Esophagus muscularis mucosa (tissue), 4 donors: ENCODE measurements around the gene BCR. TPM values are rescaled to one million over a fixed set of nuclear protein-coding genes. Genes with fewer than 3 reads are reported as not detected.

Source experiments
- DNase-seq: peaks from one replicate; pipeline ENCODE4 v3.0.0-alpha.2; 2017; ENCODE audit errors: extremely low spot score
- H3K27ac ChIP-seq, 4 donors: fragments of 200-600 bp; sonication (generic); replicated peaks in 1 of 4; 1 replicate in 3 of 4; 2 replicates in 1 of 4; pipeline ENCODE4 v1.5.1; 2016 to 2019; ENCODE audit warnings: mild to moderate bottlenecking in 1 of 4
- H3K27me3 ChIP-seq, 4 donors: fragments of 200-600 bp; sonication (generic); one replicate each; pipeline versions ENCODE4 v1.5.1 to v1.6.0; 2016 to 2019
- H3K36me3 ChIP-seq, 4 donors: fragments of 200-600 bp; sonication (generic); one replicate each; pipeline ENCODE4 v1.5.1; 2016 to 2019
- H3K4me1 ChIP-seq, 4 donors: fragments of 200-600 bp; sonication (generic); one replicate each; pipeline ENCODE4 v1.5.1; 2016 to 2019
- H3K4me3 ChIP-seq, 4 donors: fragments of 200-600 bp; sonication (generic); 1 replicate in 2 of 4; 2 replicates in 2 of 4; pipeline ENCODE4 v1.5.1; 2016 to 2019; ENCODE audit warnings: mild to moderate bottlenecking in 4 of 4, moderate library complexity in 1 of 4
- H3K9me3 ChIP-seq, 4 donors: fragments of 200-600 bp; sonication (generic); 1 replicate in 3 of 4; 2 replicates in 1 of 4; pipeline ENCODE4 v1.5.1; 2016 to 2019
- CTCF ChIP-seq, 3 experiments: fragments of 200-600 bp in 2 of 3; fragments of 450-650 bp in 1 of 3; sonication (generic) in 2 of 3; IDR thresholded peaks; one replicate each; pipeline ENCODE4 v1.5.1; 2017 to 2019; ENCODE audit warnings: antibody characterized with exemption in 3 of 3, mild to moderate bottlenecking in 2 of 3, moderate library complexity in 1 of 3
- EP300 ChIP-seq: sonication (generic); formaldehyde crosslinking; IDR thresholded peaks from one replicate; pipeline ENCODE4 v1.6.1; 2017; ENCODE audit warnings: antibody characterized with exemption
- POLR2A ChIP-seq: fragments of 450-650 bp; IDR thresholded peaks from one replicate; pipeline ENCODE4 v1.6.1; 2017; ENCODE audit warnings: antibody characterized with exemption, moderate library complexity, mild to moderate bottlenecking, low read depth
- POLR2AphosphoS5 ChIP-seq, 2 donors: sonication (generic); formaldehyde crosslinking; IDR thresholded peaks; one replicate each; pipeline ENCODE4 v1.6.1; 2017; ENCODE audit warnings: antibody characterized with exemption in 2 of 2
- WGBS: methylation state at CpG from one replicate; pipeline ENCODE4 v1.1.5; 2018; 5-methylcytosine and 5-hydroxymethylcytosine counted together
- intact Hi-C: fragments of 100-400 bp; cut with DNase I; formaldehyde crosslinking; loops from one replicate; pipeline ENCODE4 v1.15.1; 2023
- total RNA-seq, 4 donors: library from RNA; depleted of rRNA; stranded (reverse); fragments of >200 nt; gene quantifications; one replicate each; pipeline versions ENCODE4 v1.1.0 to v1.2.1, GENCODE V29; 2016

The BCR gene
- total RNA-seq, 4 donors from 2014 or later = 35.7 to 58.5 (median 48.0) TPM

- WGBS = 95% methylated on average over 11 of the region's 11 CpGs
- H3K4me3 ChIP-seq = no peak overlapping the region
- no peaks in the 10 kb centered on the region for H3K9me3 ChIP-seq
- TF ChIP-seq CTCF (IDR thresholded peaks at IDR 0.05) = no peak
- TF ChIP-seq POLR2A = no peak
- no peak for TF ChIP-seq EP300
- TF ChIP-seq POLR2AphosphoS5 (IDR thresholded peaks at IDR 0.05) = no peak
- intact Hi-C loops = no loop called here
- DNase-seq = no peak
- no peaks in the 10 kb centered on the region for H3K27me3 ChIP-seq
- peaks cover 0 to 19% (median 17%) of the 10 kb centered on the region in 4 donors for H3K4me1 ChIP-seq
- peaks cover 57 to 97% (median 93%) of the 10 kb centered on the region in 4 donors for H3K36me3 ChIP-seq
- no peak overlapping the region for H3K27ac ChIP-seq
Observed at GRCh38 chr22:23294221-23294620, 113.9 kb downstream of the BCR start.

GRCh38 chr22:23300476-23300875 lies 120.2 kb downstream of the BCR start:
- intact Hi-C loops = no loop called here
- Histone ChIP-seq H3K4me3 (no peak overlapping the region), H3K9me3 (no peaks in the 10 kb centered on the region), H3K4me1 (peaks cover 9 to 14% (median 13%) of the 10 kb centered on the region in 4 donors), H3K27ac (no peak overlapping the region), H3K27me3 (no peaks in the 10 kb centered on the region), H3K36me3 (peaks cover 21 to 81% (median 69%) of the 10 kb centered on the region in 4 donors)
- DNase-seq = no peak
- TF ChIP-seq EP300 (no peak), POLR2AphosphoS5 (IDR thresholded peaks at IDR 0.05) (no peak), CTCF (IDR thresholded peaks at IDR 0.05) (no peak), POLR2A (no peak)
- 93% methylated on average over 6 of the region's 6 CpGs for WGBS

- Histone ChIP-seq H3K4me1 (peaks cover 20 to 25% (median 23%) of the 10 kb centered on the region in 4 donors), H3K4me3 (no peak overlapping the region), H3K27me3 (no peaks in the 10 kb centered on the region), H3K36me3 (peaks cover 20 to 69% (median 61%) of the 10 kb centered on the region in 4 donors), H3K27ac (no peak overlapping the region), H3K9me3 (no peaks in the 10 kb centered on the region)
- intact Hi-C loops = no loop called here
- no peak for TF ChIP-seq POLR2AphosphoS5 (IDR thresholded peaks at IDR 0.05)
- TF ChIP-seq EP300 = no peak
- TF ChIP-seq CTCF (IDR thresholded peaks at IDR 0.05) = no peak
- TF ChIP-seq POLR2A = no peak
- 89% methylated on average over 6 of the region's 7 CpGs for WGBS
- no peak for DNase-seq
Observed at GRCh38 chr22:23301591-23301990, 121.3 kb downstream of the BCR start.

GRCh38 chr22:23302171-23303002 lies 122.1 kb downstream of the BCR start:
- intact Hi-C loops = no loop called here
- Histone ChIP-seq H3K4me1 (peaks cover 24 to 30% (median 27%) of the 10 kb centered on the region in 4 donors), H3K9me3 (no peaks in the 10 kb centered on the region), H3K27ac (no peak overlapping the region), H3K36me3 (peaks cover 12 to 61% (median 53%) of the 10 kb centered on the region in 4 donors), H3K4me3 (no peak overlapping the region), H3K27me3 (no peaks in the 10 kb centered on the region)
- TF ChIP-seq POLR2AphosphoS5 (IDR thresholded peaks at IDR 0.05) = no peak
- no peak for TF ChIP-seq EP300
- TF ChIP-seq CTCF (IDR thresholded peaks at IDR 0.05) = no peak
- no peak for TF ChIP-seq POLR2A
- WGBS = 88% methylated on average over 12 of the region's 21 CpGs
- DNase-seq = no peak
